Fibroblast of lung (primary cell): ENCODE results near the gene TMEM132D.

Source experiments
- EZH2 ChIP-seq: IDR thresholded peaks from 2 replicates; pipeline ENCODE4 v1.5.1; 2012; ENCODE audit warnings: low read length, control low read depth, mild to moderate bottlenecking; ENCODE audit errors: missing control alignments
- TF ChIP-seq, protein P1 (sequence below), 2 donors: IDR thresholded peaks in 1 of 2; conservative IDR thresholded peaks in 1 of 2; 1 replicate in 1 of 2; 2 replicates in 1 of 2; pipeline ENCODE4 v1.5.1; 2011 to 2012; ENCODE audit warnings: low read length in 2 of 2, control low read depth in 1 of 2, inconsistent platforms in 1 of 2, low read depth in 1 of 2, mild to moderate bottlenecking in 1 of 2

DNA sequence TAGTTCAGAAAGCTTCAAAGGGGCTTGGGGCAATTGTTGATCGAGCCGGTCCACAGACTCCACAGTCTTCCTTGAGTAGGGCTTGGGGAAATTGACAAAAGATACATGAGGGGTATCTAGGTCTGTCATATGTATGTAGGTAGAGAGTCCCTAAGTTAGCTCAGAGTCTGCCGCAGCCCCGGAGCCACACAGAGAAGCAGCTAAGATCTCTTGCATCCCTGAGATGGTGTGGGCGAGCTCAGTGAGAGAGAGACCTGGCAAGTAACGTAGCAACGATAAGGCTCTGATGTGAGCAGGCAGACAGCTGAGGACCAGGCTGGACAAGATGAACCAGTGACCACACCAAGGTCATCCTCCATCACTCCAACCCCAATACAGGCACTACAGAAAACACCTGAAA is 297.6 kb downstream of the TMEM132D start:
- TF ChIP-seq, protein P1, sequence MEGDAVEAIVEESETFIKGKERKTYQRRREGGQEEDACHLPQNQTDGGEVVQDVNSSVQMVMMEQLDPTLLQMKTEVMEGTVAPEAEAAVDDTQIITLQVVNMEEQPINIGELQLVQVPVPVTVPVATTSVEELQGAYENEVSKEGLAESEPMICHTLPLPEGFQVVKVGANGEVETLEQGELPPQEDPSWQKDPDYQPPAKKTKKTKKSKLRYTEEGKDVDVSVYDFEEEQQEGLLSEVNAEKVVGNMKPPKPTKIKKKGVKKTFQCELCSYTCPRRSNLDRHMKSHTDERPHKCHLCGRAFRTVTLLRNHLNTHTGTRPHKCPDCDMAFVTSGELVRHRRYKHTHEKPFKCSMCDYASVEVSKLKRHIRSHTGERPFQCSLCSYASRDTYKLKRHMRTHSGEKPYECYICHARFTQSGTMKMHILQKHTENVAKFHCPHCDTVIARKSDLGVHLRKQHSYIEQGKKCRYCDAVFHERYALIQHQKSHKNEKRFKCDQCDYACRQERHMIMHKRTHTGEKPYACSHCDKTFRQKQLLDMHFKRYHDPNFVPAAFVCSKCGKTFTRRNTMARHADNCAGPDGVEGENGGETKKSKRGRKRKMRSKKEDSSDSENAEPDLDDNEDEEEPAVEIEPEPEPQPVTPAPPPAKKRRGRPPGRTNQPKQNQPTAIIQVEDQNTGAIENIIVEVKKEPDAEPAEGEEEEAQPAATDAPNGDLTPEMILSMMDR (conservative IDR thresholded peaks at IDR 0.05 in 1 of 2, IDR thresholded peaks at IDR 0.05 in 1 of 2; ENCODE audit: low read depth in 1 of 2, low read length in 2 of 2): no peak
- TF ChIP-seq EZH2: no peak
